Fibroblast of lung (primary cell): ENCODE measurements around the gene SOHLH2.

Experiments used
- CTCF ChIP-seq, 2 donors: IDR thresholded peaks in 1 of 2; conservative IDR thresholded peaks in 1 of 2; 1 replicate in 1 of 2; 2 replicates in 1 of 2; pipeline ENCODE4 v1.5.1; 2011 to 2012; ENCODE audit warnings: low read length in 2 of 2, control low read depth in 1 of 2, inconsistent platforms in 1 of 2, low read depth in 1 of 2, mild to moderate bottlenecking in 1 of 2
- EZH2 ChIP-seq: IDR thresholded peaks from 2 replicates; pipeline ENCODE4 v1.5.1; 2012; ENCODE audit warnings: low read length, control low read depth, mild to moderate bottlenecking; ENCODE audit errors: missing control alignments

- TF ChIP-seq CTCF (conservative IDR thresholded peaks at IDR 0.05 in 1 of 2, IDR thresholded peaks at IDR 0.05 in 1 of 2; ENCODE audit: low read depth in 1 of 2, low read length in 2 of 2): no peak
- no peak for TF ChIP-seq EZH2
These were observed 88.5 kb downstream of the SOHLH2 start for GRCh38 chr13:36125841-36126240.
